GM19043 (cell line): ENCODE results near the gene NPHP4.

Experiments used
- ATAC-seq: cut with Tn5 transposase; IDR thresholded peaks from one replicate; pipeline ENCODE4 v1.9.1; 2021; ENCODE audit warnings: low read depth; ENCODE audit not compliant: unreplicated experiment

NPHP4 gene

GRCh38 chr1:5839881-5840550 lies 152.2 kb downstream of the NPHP4 start:
- ATAC-seq, result no peak

GRCh38 chr1:5839161-5839880 lies 152.9 kb downstream of the NPHP4 start:
- ATAC-seq, result no peak

GRCh38 chr1:5837976-5838653 lies 154.1 kb downstream of the NPHP4 start:
- ATAC-seq, result no peak

GRCh38 chr1:5836776-5837440 lies 155.3 kb downstream of the NPHP4 start:
- ATAC-seq, result no peak

- no peak for ATAC-seq
Observed at GRCh38 chr1:5835179-5835562, 157.1 kb downstream of the NPHP4 start.

GRCh38 chr1:5834477-5835178 lies 157.6 kb downstream of the NPHP4 start:
- no peak for ATAC-seq

- ATAC-seq, result no peak
Observed at GRCh38 chr1:5833911-5834310, 158.3 kb downstream of the NPHP4 start.

- no peak for ATAC-seq
Observed at GRCh38 chr1:5832916-5833895, 159.0 kb downstream of the NPHP4 start.

- no peak for ATAC-seq
Observed at GRCh38 chr1:5831600-5832335, 160.5 kb downstream of the NPHP4 start.

GRCh38 chr1:5830771-5831599 lies 161.2 kb downstream of the NPHP4 start:
- no peak for ATAC-seq

- no peak for ATAC-seq
Observed at GRCh38 chr1:5829414-5829813, 162.8 kb downstream of the NPHP4 start.

- no peak for ATAC-seq
Observed at GRCh38 chr1:5828308-5828935, 163.8 kb downstream of the NPHP4 start.

GRCh38 chr1:5827516-5827915 lies 164.7 kb downstream of the NPHP4 start:
- no peak for ATAC-seq

- no peak for ATAC-seq
Observed at GRCh38 chr1:5826601-5827000, 165.6 kb downstream of the NPHP4 start.

- ATAC-seq, result no peak
Observed at GRCh38 chr1:5822726-5823125, 169.5 kb downstream of the NPHP4 start.

GRCh38 chr1:5822266-5822665 lies 170.0 kb downstream of the NPHP4 start:
- no peak for ATAC-seq

GRCh38 chr1:5821540-5822176 lies 170.6 kb downstream of the NPHP4 start:
- no peak for ATAC-seq
